Common myeloid progenitor, CD34-positive (primary cell): ENCODE results near the gene CLTC.
A peak's percentile ranks its signal among the peaks of the same experiment; 100 is the strongest.

Source experiments
- CTCF ChIA-PET: fragments of 350-600 bp; sonication (Branson Sonifier 250); formaldehyde crosslinking; loops from one replicate; lab custom pipeline; 2021; ENCODE audit warnings: antibody characterized with exemption; lab: Charles Lee
- POLR2A ChIA-PET: fragments of 350-600 bp; sonication (Branson Sonifier 250); formaldehyde crosslinking; loops from one replicate; lab custom pipeline; 2021; ENCODE audit warnings: antibody characterized with exemption; lab: Charles Lee
- DNase-seq, 3 donors: peaks; one replicate each; pipeline versions ENCODE4 v3.0.0 to v3.0.0-alpha.2; 2013
- H3K27ac ChIP-seq, 2 experiments: 1 replicate in 1 of 2; 2 replicates in 1 of 2; pipeline ENCODE4 v1.7.0; 2013; ENCODE audit warnings: inconsistent platforms in 2 of 2, low read length in 2 of 2, mild to moderate bottlenecking in 2 of 2, low read depth in 1 of 2, moderate library complexity in 1 of 2; ENCODE audit not compliant: severe bottlenecking in 2 of 2, insufficient read depth in 1 of 2, poor library complexity in 1 of 2
- H3K27me3 ChIP-seq, 5 experiments: replicated peaks in 2 of 5; 1 replicate in 3 of 5; 2 replicates in 2 of 5; pipeline versions ENCODE4 v1.6.1 to v1.7.0; 2013; ENCODE audit warnings: low read length in 4 of 5, mild to moderate bottlenecking in 2 of 5, moderate library complexity in 2 of 5, inconsistent platforms in 1 of 5; ENCODE audit not compliant: insufficient read depth in 5 of 5, control insufficient read depth in 4 of 5
- H3K36me3 ChIP-seq, 4 experiments: 1 replicate in 2 of 4; 2 replicates in 2 of 4; pipeline versions ENCODE4 v1.6.1 to v1.7.0; 2013; ENCODE audit warnings: low read length in 3 of 4, control low read depth in 1 of 4, mild to moderate bottlenecking in 1 of 4; ENCODE audit not compliant: control insufficient read depth in 4 of 4, insufficient read depth in 4 of 4
- H3K4me1 ChIP-seq, 4 experiments: 1 replicate in 3 of 4; 2 replicates in 1 of 4; pipeline versions ENCODE4 v1.6.1 to v1.7.1; 2013; ENCODE audit warnings: low read length in 3 of 4, mild to moderate bottlenecking in 3 of 4, control low read depth in 1 of 4, inconsistent platforms in 1 of 4, moderate library complexity in 1 of 4; ENCODE audit not compliant: control insufficient read depth in 4 of 4, insufficient read depth in 4 of 4; ENCODE audit errors: control extremely low read depth in 1 of 4
- H3K4me3 ChIP-seq, 7 experiments: 1 replicate in 4 of 7; 2 replicates in 3 of 7; pipeline versions ENCODE4 v1.5.1 to v1.7.0; 2013; ENCODE audit warnings: mild to moderate bottlenecking in 7 of 7, low read length in 6 of 7, moderate library complexity in 6 of 7, inconsistent platforms in 2 of 7, low read depth in 2 of 7, control low read depth in 1 of 7; ENCODE audit not compliant: insufficient read depth in 4 of 7, control insufficient read depth in 1 of 7; ENCODE audit errors: extremely low read depth in 1 of 7
- H3K9me3 ChIP-seq, 5 experiments: 1 replicate in 4 of 5; 2 replicates in 1 of 5; pipeline versions ENCODE4 v1.6.1 to v1.7.1; 2013; ENCODE audit warnings: low read length in 4 of 5, mild to moderate bottlenecking in 2 of 5, inconsistent platforms in 1 of 5, low read depth in 1 of 5, moderate library complexity in 1 of 5; ENCODE audit not compliant: control insufficient read depth in 4 of 5, insufficient read depth in 2 of 5; ENCODE audit errors: control extremely low read depth in 1 of 5
- WGBS: methylation state at CpG from one replicate; pipeline ENCODE4 v1.1.5; 2013; ENCODE audit not compliant: insufficient coverage; 5-methylcytosine and 5-hydroxymethylcytosine counted together

The CLTC gene

GRCh38 chr17:59620518-59621259 lies 994 bp downstream of the CLTC start:
- Histone ChIP-seq H3K27me3 (no peaks in the 10 kb centered on the region), H3K27ac (peak overlapping the region; percentile 99 to 100), H3K9me3 (no peaks in the 10 kb centered on the region), H3K4me1 (peaks cover 12 to 55% (median 30%) of the 10 kb centered on the region in 4 experiments), H3K36me3 (peaks cover 0 to 3% (median 0%) of the 10 kb centered on the region in 4 experiments), H3K4me3 (peak overlapping the region; percentile 85 to 98 (median 95))
- 22% methylated on average over 3 of the region's 14 CpGs for WGBS
- POLR2A ChIA-PET, result interaction anchor here (1.0 to 3.2 kb wide), 3 partner anchors 17 to 50 kb away, joined by 5 to 16 read pairs (median 8); no protein-coding TSS in a partner anchor
- DNase-seq, result peak in 2 of 3 donors; percentile 50 to 61
- CTCF ChIA-PET, result no interaction called here

GRCh38 chr17:59621771-59622170 lies 2.1 kb downstream of the CLTC start:
- peak overlapping the region in 3 of 7 experiments; percentile 96 to 98 (median 96) for H3K4me3 ChIP-seq
- POLR2A ChIA-PET, result interaction anchor here (0.6 to 3.2 kb wide), 2 partner anchors 21 to 34 kb away, joined by 3 to 16 read pairs; no protein-coding TSS in a partner anchor
- no peaks in the 10 kb centered on the region for H3K9me3 ChIP-seq
- peaks cover 0 to 3% (median 0%) of the 10 kb centered on the region in 4 experiments for H3K36me3 ChIP-seq
- no peaks in the 10 kb centered on the region for H3K27me3 ChIP-seq
- no CpG with 5 or more reads among the region's 4 CpGs for WGBS
- peak overlapping the region in 1 of 2 experiments; percentile 100 for H3K27ac ChIP-seq
- CTCF ChIA-PET, result interaction anchor here (0.9 kb wide), 1 partner anchor 12 kb away, joined by 3 read pairs; no protein-coding TSS in a partner anchor
- peaks cover 12 to 61% (median 33%) of the 10 kb centered on the region in 4 experiments for H3K4me1 ChIP-seq
- peak in 1 of 3 donors; percentile 35 for DNase-seq

- Histone ChIP-seq H3K4me1 (peaks cover 17 to 68% (median 40%) of the 10 kb centered on the region in 4 experiments), H3K27me3 (no peaks in the 10 kb centered on the region), H3K27ac (peak overlapping the region in 1 of 2 experiments; percentile 14), H3K4me3 (peak overlapping the region in 1 of 7 experiments; percentile 33), H3K9me3 (no peaks in the 10 kb centered on the region), H3K36me3 (peaks cover 0 to 3% (median 0%) of the 10 kb centered on the region in 4 experiments)
- DNase-seq, result no peak
- ChIA-PET CTCF (interaction anchor here (1.2 kb wide), 1 partner anchor 15 kb away, joined by 3 read pairs; no protein-coding TSS in a partner anchor), POLR2A (interaction anchor here (1.0 kb wide), 1 partner anchor 12 kb away, joined by 3 read pairs; no protein-coding TSS in a partner anchor)
- WGBS, result no CpG with 5 or more reads among the region's 2 CpGs
Measured at GRCh38 chr17:59623151-59623550, 3.5 kb downstream of the CLTC start.

DNA sequence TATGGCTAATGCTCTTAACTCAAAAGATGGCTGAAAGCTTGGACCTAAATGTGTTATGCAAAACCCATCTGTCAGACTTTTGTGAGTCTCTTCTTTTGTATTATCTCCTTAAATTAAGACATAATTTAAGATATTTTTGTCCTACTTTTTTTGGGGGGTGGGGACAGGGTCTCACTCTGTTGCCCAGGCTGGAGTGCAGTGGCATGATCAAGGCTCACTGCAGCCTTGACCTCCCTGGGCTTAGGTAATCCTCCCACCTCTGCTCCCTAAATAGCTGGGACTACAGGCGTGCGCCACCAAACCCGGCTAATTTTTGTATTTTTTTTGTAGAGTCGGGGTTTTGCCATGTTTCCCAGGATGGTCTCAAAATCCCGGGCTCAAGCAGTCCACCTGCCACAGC lies 7.1 kb downstream of the CLTC start:
- no peaks in the 10 kb centered on the region for H3K9me3 ChIP-seq
- H3K4me3 ChIP-seq, result no peak overlapping the region
- H3K4me1 ChIP-seq, result peaks cover 10 to 54% (median 36%) of the 10 kb centered on the region in 4 experiments
- no peaks in the 10 kb centered on the region for H3K27me3 ChIP-seq
- peaks cover 3 to 5% (median 3%) of the 10 kb centered on the region in 4 experiments for H3K36me3 ChIP-seq
- DNase-seq, result no peak
- H3K27ac ChIP-seq, result no peak overlapping the region
- CTCF ChIA-PET, result no interaction called here
- POLR2A ChIA-PET, result no interaction called here
- 90% methylated on average over 4 of the region's 5 CpGs for WGBS

GRCh38 chr17:59627274-59627673 lies 7.6 kb downstream of the CLTC start:
- ChIA-PET CTCF (interaction anchor here (0.9 kb wide), 1 partner anchor 11 kb away, joined by 4 read pairs; no protein-coding TSS in a partner anchor), POLR2A (interaction anchor here (1.0 kb wide), 1 partner anchor 8 kb away, joined by 3 read pairs; no protein-coding TSS in a partner anchor)
- peak in 1 of 3 donors; percentile 14 for DNase-seq

DNA sequence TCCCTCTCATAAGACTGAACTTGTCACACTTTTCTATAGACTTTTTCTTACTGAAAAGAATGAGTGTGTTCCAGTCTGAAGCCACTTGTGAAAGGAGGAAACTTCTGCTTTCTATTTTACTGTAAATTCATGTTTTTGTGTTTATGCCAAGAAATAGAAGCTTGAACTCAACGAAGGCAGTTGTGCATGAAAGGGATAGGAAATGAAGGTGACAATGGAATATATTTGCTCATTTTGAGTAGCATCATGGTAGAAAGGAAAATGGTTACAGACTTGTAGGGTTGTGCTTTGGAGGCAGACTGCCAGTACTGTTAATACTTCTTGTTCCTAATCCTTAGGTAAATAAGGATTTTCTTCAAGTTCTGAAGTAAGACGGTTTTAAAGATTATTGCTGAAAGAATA lies 8.1 kb downstream of the CLTC start:
- DNase-seq, result peak in 2 of 3 donors; percentile 71 to 75
- H3K36me3 ChIP-seq, result peaks cover 3 to 5% (median 3%) of the 10 kb centered on the region in 4 experiments
- ChIA-PET CTCF (interaction anchor here (0.9 kb wide), 1 partner anchor 10 kb away, joined by 4 read pairs; no protein-coding TSS in a partner anchor), POLR2A (interaction anchor here (0.6 to 1.0 kb wide), 2 partner anchors 9 kb away, joined by 3 to 4 read pairs; no protein-coding TSS in a partner anchor)
- peaks cover 10 to 44% (median 27%) of the 10 kb centered on the region in 4 experiments for H3K4me1 ChIP-seq
- H3K4me3 ChIP-seq, result peak overlapping the region in 2 of 7 experiments; percentile 32 to 36
- no peaks in the 10 kb centered on the region for H3K9me3 ChIP-seq
- no peaks in the 10 kb centered on the region for H3K27me3 ChIP-seq
- no peak overlapping the region for H3K27ac ChIP-seq
- WGBS, result no CpG with 5 or more reads among the region's 2 CpGs

More at GRCh38 chr17:59627274-59627673, 7.6 kb downstream of the CLTC start:
- Histone ChIP-seq H3K36me3 (peaks cover 3 to 5% (median 3%) of the 10 kb centered on the region in 4 experiments), H3K4me3 (peak overlapping the region in 1 of 7 experiments; percentile 32), H3K27ac (no peak overlapping the region), H3K27me3 (no peaks in the 10 kb centered on the region), H3K9me3 (no peaks in the 10 kb centered on the region), H3K4me1 (peaks cover 10 to 49% (median 31%) of the 10 kb centered on the region in 4 experiments)
- WGBS, result no CpG with 5 or more reads among the region's 3 CpGs
